Epithelial cell of esophagus (primary cell): ENCODE data around the gene SPDYE6.
A peak's percentile ranks its signal among the peaks of the same experiment; 100 is the strongest.
"Not testable (repeated sequence)": the region's sequence is repeated elsewhere in the genome, so short reads cannot be mapped to it uniquely, and the experiment has no call there.

Experiments used
- DNase-seq: peaks from one replicate; pipeline ENCODE4 v3.0.0; 2010; ENCODE audit warnings: low read depth
- H3K4me3 ChIP-seq: 2 replicates; pipeline ENCODE4 v1.5.1; 2011; ENCODE audit warnings: mild to moderate bottlenecking, low read length, control low read depth
- TF ChIP-seq, protein P1 (sequence below): IDR thresholded peaks from 2 replicates; pipeline ENCODE4 v1.5.1; 2011; ENCODE audit warnings: low read depth, mild to moderate bottlenecking, low read length, control low read depth, inconsistent platforms; ENCODE audit not compliant: insufficient read depth; ENCODE audit errors: missing control alignments

The SPDYE6 gene

GRCh38 chr7:102387064-102387463, 30.8 kb upstream of the SPDYE6 start:
- no peak for DNase-seq
- TF ChIP-seq, protein P1, sequence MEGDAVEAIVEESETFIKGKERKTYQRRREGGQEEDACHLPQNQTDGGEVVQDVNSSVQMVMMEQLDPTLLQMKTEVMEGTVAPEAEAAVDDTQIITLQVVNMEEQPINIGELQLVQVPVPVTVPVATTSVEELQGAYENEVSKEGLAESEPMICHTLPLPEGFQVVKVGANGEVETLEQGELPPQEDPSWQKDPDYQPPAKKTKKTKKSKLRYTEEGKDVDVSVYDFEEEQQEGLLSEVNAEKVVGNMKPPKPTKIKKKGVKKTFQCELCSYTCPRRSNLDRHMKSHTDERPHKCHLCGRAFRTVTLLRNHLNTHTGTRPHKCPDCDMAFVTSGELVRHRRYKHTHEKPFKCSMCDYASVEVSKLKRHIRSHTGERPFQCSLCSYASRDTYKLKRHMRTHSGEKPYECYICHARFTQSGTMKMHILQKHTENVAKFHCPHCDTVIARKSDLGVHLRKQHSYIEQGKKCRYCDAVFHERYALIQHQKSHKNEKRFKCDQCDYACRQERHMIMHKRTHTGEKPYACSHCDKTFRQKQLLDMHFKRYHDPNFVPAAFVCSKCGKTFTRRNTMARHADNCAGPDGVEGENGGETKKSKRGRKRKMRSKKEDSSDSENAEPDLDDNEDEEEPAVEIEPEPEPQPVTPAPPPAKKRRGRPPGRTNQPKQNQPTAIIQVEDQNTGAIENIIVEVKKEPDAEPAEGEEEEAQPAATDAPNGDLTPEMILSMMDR = no peak
- no peak overlapping the region for H3K4me3 ChIP-seq

GRCh38 chr7:102381696-102382425, 25.6 kb upstream of the SPDYE6 start:
- not testable (repeated sequence) for H3K4me3 ChIP-seq

GRCh38 chr7:102380837-102381236, 24.6 kb upstream of the SPDYE6 start:
- not testable (repeated sequence) for DNase-seq, H3K4me3 ChIP-seq

More at GRCh38 chr7:102381696-102382425, 25.6 kb upstream of the SPDYE6 start:
- not testable (repeated sequence) for DNase-seq

- TF ChIP-seq, protein P1 = no peak
- no peak for DNase-seq
- H3K4me3 ChIP-seq = no peak overlapping the region
Measured at GRCh38 chr7:102376964-102377466, 20.8 kb upstream of the SPDYE6 start.

DNA sequence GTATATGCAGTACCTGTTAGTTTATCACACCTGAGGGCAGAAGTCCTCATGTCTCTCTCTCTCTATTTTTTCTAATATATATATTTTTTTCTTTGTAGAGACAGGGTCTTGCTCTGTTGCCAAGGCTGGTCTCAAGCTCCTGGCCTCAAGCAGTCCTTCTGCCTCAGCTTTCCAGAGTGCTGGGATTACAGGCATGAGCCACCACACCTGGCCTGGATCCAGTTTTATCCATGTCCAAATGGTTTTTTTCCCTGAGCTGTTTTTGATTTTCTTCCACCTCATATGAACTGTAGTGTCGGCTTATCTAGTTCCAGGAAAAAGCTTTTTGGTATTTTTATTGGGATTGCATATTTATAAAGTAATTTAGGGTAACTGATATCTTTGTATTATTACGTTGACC, 16.6 kb upstream of the SPDYE6 start:
- not testable (repeated sequence) for H3K4me3 ChIP-seq, DNase-seq

- not testable (repeated sequence) for DNase-seq
Measured at GRCh38 chr7:102370038-102370437, 13.8 kb upstream of the SPDYE6 start.

GRCh38 chr7:102365390-102365789, 9.1 kb upstream of the SPDYE6 start:
- not testable (repeated sequence) for DNase-seq, H3K4me3 ChIP-seq

More at GRCh38 chr7:102370038-102370437, 13.8 kb upstream of the SPDYE6 start:
- not testable (repeated sequence) for H3K4me3 ChIP-seq

- peak overlapping the region; percentile 58 for H3K4me3 ChIP-seq
- not testable (repeated sequence) for DNase-seq
Measured at GRCh38 chr7:102364394-102364886, 8.2 kb upstream of the SPDYE6 start.

GRCh38 chr7:102363549-102364393, 7.5 kb upstream of the SPDYE6 start:
- peak; percentile 98 for DNase-seq
- H3K4me3 ChIP-seq = peak overlapping the region; percentile 58
- TF ChIP-seq, protein P1 = peak; percentile 4

- DNase-seq, H3K4me3 ChIP-seq: not testable (repeated sequence)
Measured at GRCh38 chr7:102346983-102347382, 9.3 kb downstream of the SPDYE6 start.

GRCh38 chr7:102340599-102341368, 15.5 kb downstream of the SPDYE6 start:
- not testable (repeated sequence) for H3K4me3 ChIP-seq, DNase-seq

DNA sequence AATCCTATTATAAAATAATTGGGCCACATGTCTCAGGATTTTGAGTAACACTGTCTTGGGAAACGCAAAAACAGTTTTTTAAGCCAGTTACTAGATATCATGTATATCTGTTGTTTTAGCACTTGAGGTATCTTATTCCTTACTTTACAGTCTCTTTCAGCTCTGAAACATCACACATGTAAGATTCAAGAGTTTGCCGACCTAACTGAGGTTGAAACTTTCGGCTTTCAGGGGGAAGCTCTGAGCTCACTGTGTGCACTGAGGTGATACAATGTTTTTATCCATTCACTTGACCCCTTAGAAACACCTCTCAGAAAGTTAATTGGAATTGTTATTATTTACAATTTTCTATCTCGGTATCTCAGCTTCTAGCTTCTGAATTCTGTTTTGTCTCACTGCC, 18.8 kb downstream of the SPDYE6 start:
- DNase-seq, H3K4me3 ChIP-seq: not testable (repeated sequence)

- not testable (repeated sequence) for DNase-seq
Measured at GRCh38 chr7:102337002-102337401, 19.2 kb downstream of the SPDYE6 start.

DNA sequence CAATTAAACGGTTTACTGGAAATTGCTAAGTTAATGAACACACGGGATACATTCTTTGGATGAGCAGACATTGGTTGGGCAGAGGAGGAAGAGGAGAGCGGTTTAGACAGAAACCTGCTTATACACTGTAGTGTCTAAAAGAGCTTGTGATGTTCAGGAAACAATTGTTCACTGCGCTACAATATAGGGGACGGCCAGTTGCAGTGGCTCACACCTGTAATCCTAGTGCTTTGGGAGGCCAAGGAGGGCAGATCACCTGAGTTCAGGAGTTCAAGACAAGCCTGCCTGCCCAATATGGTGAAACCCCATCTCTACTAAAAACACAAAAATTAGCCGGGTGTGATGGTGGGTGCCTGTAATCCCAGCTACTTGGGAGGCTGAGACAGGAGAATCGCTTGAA, 20.7 kb downstream of the SPDYE6 start:
- H3K4me3 ChIP-seq, DNase-seq: not testable (repeated sequence)

More at GRCh38 chr7:102337002-102337401, 19.2 kb downstream of the SPDYE6 start:
- not testable (repeated sequence) for H3K4me3 ChIP-seq
